SK-N-MC (cell line): Measurements from ENCODE around the gene GPS1.

Source experiments
- EZH2 ChIP-seq: fragments of 200-600 bp; sonication (generic); IDR thresholded peaks from one replicate; pipeline ENCODE4 v1.6.1; 2017; ENCODE audit warnings: antibody characterized with exemption
- POLR2AphosphoS5 ChIP-seq: IDR thresholded peaks from 2 replicates; pipeline ENCODE4 v1.6.1; 2012; ENCODE audit warnings: mild to moderate bottlenecking, low read depth, low read length, borderline replicate concordance

GRCh38 chr17:82047379-82047778 lies 4.3 kb upstream of the GPS1 start:
- no peak for TF ChIP-seq EZH2
- no peak for TF ChIP-seq POLR2AphosphoS5
